Prostate gland (tissue), 2 donors: ENCODE results near the gene NHS. TPM values are rescaled to one million over a fixed set of nuclear protein-coding genes. Genes with fewer than 3 reads are reported as not detected.

Experiments used
- DNase-seq: peaks from one replicate; pipeline ENCODE4 v3.0.0-alpha.2; 2019; ENCODE audit warnings: low spot score
- H3K27ac ChIP-seq, 2 donors: fragments of 200-600 bp; sonication (generic); 2 replicates each; pipeline ENCODE4 v1.5.1; 2017 to 2019
- H3K27me3 ChIP-seq: fragments of 200-600 bp; sonication (generic); replicated peaks from 2 replicates; pipeline ENCODE4 v1.5.1; 2019; ENCODE audit not compliant: insufficient read depth
- H3K36me3 ChIP-seq, 2 donors: fragments of 200-600 bp; sonication (generic); 1 replicate in 1 of 2; 2 replicates in 1 of 2; pipeline versions ENCODE4 v1.5.1 to v1.8.1; 2017 to 2019
- H3K4me1 ChIP-seq: fragments of 200-600 bp; sonication (generic); replicated peaks from 2 replicates; pipeline ENCODE4 v1.5.1; 2019
- H3K4me3 ChIP-seq, 2 donors: fragments of 200-600 bp; sonication (generic); 2 replicates each; pipeline ENCODE4 v1.5.1; 2017 to 2019
- H3K9me3 ChIP-seq: fragments of 200-600 bp; sonication (generic); 2 replicates; pipeline ENCODE4 v1.5.1; 2017
- CTCF ChIP-seq, 4 experiments: fragments of 200-600 bp in 2 of 4; fragments of 450-650 bp in 2 of 4; sonication (generic) in 2 of 4; IDR thresholded peaks; 1 replicate in 3 of 4; 2 replicates in 1 of 4; pipeline ENCODE4 v1.5.1; 2016 to 2019; ENCODE audit warnings: antibody characterized with exemption in 4 of 4, mild to moderate bottlenecking in 2 of 4, moderate library complexity in 2 of 4
- POLR2A ChIP-seq: fragments of 450-650 bp; IDR thresholded peaks from one replicate; pipeline ENCODE4 v1.6.1; 2016; ENCODE audit warnings: antibody characterized with exemption, mild to moderate bottlenecking
- POLR2AphosphoS5 ChIP-seq: sonication (generic); formaldehyde crosslinking; IDR thresholded peaks from one replicate; pipeline ENCODE4 v1.6.1; 2017; ENCODE audit warnings: antibody characterized with exemption
- WGBS: methylation state at CpG from one replicate; pipeline ENCODE4 v1.1.5; 2018; 5-methylcytosine and 5-hydroxymethylcytosine counted together
- intact Hi-C: fragments of 100-400 bp; cut with DNase I; formaldehyde crosslinking; loops from one replicate; pipeline ENCODE4 v1.14.2; 2022
- total RNA-seq, 2 donors: library from RNA; depleted of rRNA; stranded (reverse); fragments of >200 nt; gene quantifications; one replicate each; pipeline ENCODE4 v1.1.0, GENCODE V29; 2016

Gene NHS
- total RNA-seq, 2 donors from 2014 or later: 4.8 to 17.7 TPM

- Histone ChIP-seq H3K4me3 (no peak overlapping the region), H3K36me3 (no peaks in the 10 kb centered on the region), H3K9me3 (no peaks in the 10 kb centered on the region), H3K27me3 (no peaks in the 10 kb centered on the region), H3K4me1 (no peaks in the 10 kb centered on the region), H3K27ac (no peak overlapping the region)
- WGBS: 81% methylated on average over 1 of the region's 1 CpG
- intact Hi-C loops: no loop called here
- TF ChIP-seq POLR2AphosphoS5 (no peak), POLR2A (no peak), CTCF (IDR thresholded peaks at IDR 0.05) (peak in 1 of 4 experiments; percentile 3)
- DNase-seq: no peak
These were observed 322.2 kb downstream of the NHS start for GRCh38 chrX:17697191-17697590.

- H3K36me3 ChIP-seq: no peaks in the 10 kb centered on the region
- TF ChIP-seq POLR2AphosphoS5: no peak
- TF ChIP-seq CTCF (IDR thresholded peaks at IDR 0.05): no peak
- TF ChIP-seq POLR2A: no peak
- no peak overlapping the region for H3K27ac ChIP-seq
- H3K4me1 ChIP-seq: no peaks in the 10 kb centered on the region
- WGBS: 50% methylated on average over 1 of the region's 1 CpG
- no peaks in the 10 kb centered on the region for H3K9me3 ChIP-seq
- no peak overlapping the region for H3K4me3 ChIP-seq
- intact Hi-C loops: no loop called here
- H3K27me3 ChIP-seq: no peaks in the 10 kb centered on the region
- DNase-seq: no peak
These were observed 326.0 kb downstream of the NHS start for GRCh38 chrX:17700976-17701375.

GRCh38 chrX:17703201-17703600, 328.2 kb downstream of the NHS start:
- 88% methylated on average over 2 of the region's 2 CpGs for WGBS
- intact Hi-C loops: no loop called here
- TF ChIP-seq POLR2AphosphoS5: no peak
- no peak for TF ChIP-seq CTCF (IDR thresholded peaks at IDR 0.05)
- TF ChIP-seq POLR2A: no peak

GRCh38 chrX:17705211-17705610, 330.2 kb downstream of the NHS start:
- TF ChIP-seq POLR2AphosphoS5 (no peak), POLR2A (no peak), CTCF (IDR thresholded peaks at IDR 0.05) (no peak)
- DNase-seq: no peak
- no peak overlapping the region for H3K4me3 ChIP-seq
- no peak overlapping the region for H3K27ac ChIP-seq
- intact Hi-C loops: no loop called here
- H3K9me3 ChIP-seq: no peaks in the 10 kb centered on the region
- no peaks in the 10 kb centered on the region for H3K36me3 ChIP-seq
- WGBS: 100% methylated on average over 2 of the region's 2 CpGs
- no peaks in the 10 kb centered on the region for H3K4me1 ChIP-seq
- no peaks in the 10 kb centered on the region for H3K27me3 ChIP-seq

More at GRCh38 chrX:17703201-17703600, 328.2 kb downstream of the NHS start:
- no peaks in the 10 kb centered on the region for H3K36me3 ChIP-seq
- no peak overlapping the region for H3K27ac ChIP-seq
- no peaks in the 10 kb centered on the region for H3K27me3 ChIP-seq
- no peaks in the 10 kb centered on the region for H3K4me1 ChIP-seq
- no peak for DNase-seq
- no peak overlapping the region for H3K4me3 ChIP-seq
- H3K9me3 ChIP-seq: no peaks in the 10 kb centered on the region

GRCh38 chrX:17706676-17707075, 331.7 kb downstream of the NHS start:
- no peaks in the 10 kb centered on the region for H3K27me3 ChIP-seq
- TF ChIP-seq POLR2AphosphoS5: no peak
- TF ChIP-seq CTCF (IDR thresholded peaks at IDR 0.05): no peak
- TF ChIP-seq POLR2A: no peak
- 95% methylated on average over 4 of the region's 4 CpGs for WGBS
- H3K36me3 ChIP-seq: no peaks in the 10 kb centered on the region
- H3K9me3 ChIP-seq: no peaks in the 10 kb centered on the region
- intact Hi-C loops: no loop called here
- H3K4me3 ChIP-seq: no peak overlapping the region
- DNase-seq: no peak
- H3K4me1 ChIP-seq: no peaks in the 10 kb centered on the region
- H3K27ac ChIP-seq: no peak overlapping the region
